HG02763 (cell line): Measurements from ENCODE around the gene PXDN.

Experiments used
- ATAC-seq: cut with Tn5 transposase; IDR thresholded peaks from one replicate; pipeline ENCODE4 v1.9.1; 2021; ENCODE audit warnings: mild to moderate bottlenecking, moderate library complexity; ENCODE audit not compliant: unreplicated experiment

Gene PXDN

DNA sequence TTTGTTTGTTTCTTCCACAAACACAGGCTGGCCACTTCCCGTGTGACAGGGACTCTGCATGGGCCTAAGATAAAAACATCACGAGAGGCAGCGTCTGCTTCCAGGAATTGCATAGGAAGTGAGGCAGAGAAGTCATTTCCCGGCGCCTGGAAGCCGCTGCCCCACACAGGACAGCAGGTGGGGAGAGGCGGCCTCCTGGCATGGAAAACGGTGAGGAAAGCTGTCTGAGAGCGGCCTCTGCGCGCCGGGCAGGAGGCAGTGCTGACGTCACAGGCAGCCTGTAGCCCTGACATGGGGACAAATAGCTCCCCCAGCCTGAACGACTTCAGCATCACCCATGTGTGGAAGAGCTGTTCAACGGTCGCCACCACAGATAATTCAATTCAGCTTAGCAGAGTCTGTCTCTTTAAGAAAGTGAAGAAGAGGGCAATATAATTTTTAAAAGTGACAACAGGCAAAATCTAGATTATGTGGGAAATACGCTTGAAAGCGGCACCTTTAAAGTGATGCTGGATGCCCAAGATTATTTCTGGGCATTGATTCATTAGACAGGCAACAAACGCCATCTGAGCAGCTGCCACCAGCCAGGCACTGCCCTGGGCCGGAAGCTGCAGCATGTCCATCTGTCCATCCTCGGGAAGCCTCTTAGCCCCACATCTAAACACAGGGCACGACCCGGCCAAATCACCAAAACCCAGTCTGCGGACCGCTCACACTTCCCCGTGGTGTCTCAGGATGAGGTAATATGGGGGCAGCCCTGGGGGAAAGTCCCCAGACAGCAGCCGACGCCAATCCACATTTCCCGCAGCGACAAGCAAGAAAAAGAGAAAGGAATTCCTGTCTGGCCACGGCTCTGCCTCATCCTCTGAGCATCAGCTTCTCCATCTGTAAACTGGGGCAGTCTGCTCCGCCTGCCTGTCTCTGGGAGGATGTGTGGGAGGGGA lies 138.9 kb downstream of the PXDN start:
- ATAC-seq, result no peak

GRCh38 chr2:1603521-1603920 lies 140.8 kb downstream of the PXDN start:
- no peak for ATAC-seq

DNA sequence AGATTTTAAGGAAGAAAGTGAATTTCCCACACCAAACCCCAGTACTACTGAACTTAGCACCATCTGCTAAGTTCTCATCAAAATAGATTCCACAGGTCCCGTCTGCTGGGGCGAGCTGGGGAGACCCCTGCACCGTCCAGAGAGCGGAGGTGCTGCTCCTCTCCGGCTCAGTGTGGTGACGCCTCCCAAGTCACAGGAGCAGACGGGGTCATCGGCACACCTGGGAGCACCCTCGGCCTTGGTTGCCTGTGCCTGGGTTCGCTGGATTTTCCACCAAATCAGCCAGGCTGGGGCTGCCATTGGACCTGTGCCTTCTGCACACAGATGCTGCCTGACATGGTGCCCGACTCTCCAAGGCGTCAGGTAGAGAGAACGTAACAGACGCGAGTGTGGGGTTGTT lies 141.3 kb downstream of the PXDN start:
- no peak for ATAC-seq

GRCh38 chr2:1602278-1603010 lies 141.9 kb downstream of the PXDN start:
- no peak for ATAC-seq

- ATAC-seq, result no peak
These were observed 142.6 kb downstream of the PXDN start for GRCh38 chr2:1601471-1602277.

GRCh38 chr2:1601067-1601412 lies 143.3 kb downstream of the PXDN start:
- ATAC-seq, result no peak

DNA sequence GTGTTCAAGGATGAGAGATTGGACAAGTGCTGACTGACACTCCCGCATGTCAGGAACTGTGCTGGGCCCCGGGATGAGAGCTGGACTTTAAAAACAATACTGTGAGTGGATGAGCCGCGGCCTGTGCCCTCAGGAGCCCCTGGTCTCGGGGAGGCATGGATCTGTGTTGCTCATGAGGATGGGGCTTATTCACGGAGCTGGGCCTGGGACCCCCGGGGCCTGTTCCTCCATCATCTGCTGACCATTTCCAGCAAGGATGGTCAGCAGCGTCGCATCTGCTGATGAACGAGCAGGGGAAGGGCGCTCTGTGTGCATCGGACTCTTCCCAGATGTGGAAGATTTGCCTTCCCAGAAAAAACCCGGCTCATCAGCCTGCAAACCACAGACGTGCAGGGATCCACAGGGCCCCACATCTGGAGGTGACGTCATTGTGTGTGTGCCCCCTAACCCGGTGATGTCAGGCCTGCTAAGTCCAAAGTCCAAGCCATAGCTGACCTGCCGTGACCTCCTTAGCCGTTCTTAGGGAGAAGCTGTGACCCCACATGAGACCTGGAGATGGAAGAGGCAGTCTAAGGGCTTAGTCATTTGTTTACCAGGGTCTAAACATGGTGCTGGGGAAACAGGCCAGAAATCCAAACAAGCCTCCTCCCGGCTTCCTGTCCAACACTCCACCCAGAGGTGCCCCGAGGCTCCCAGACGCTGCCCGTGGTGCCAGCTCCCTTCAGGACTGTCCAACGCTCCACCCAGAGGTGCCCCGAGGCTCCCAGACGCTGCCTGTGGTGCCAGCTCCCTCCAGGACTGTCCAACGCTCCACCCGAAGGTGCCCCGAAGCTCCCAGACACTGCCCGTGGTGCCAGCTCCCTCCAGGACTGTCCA lies 143.9 kb downstream of the PXDN start:
- no peak for ATAC-seq

GRCh38 chr2:1599301-1600085 lies 144.8 kb downstream of the PXDN start:
- no peak for ATAC-seq

GRCh38 chr2:1598800-1599199 lies 145.5 kb downstream of the PXDN start:
- no peak for ATAC-seq

DNA sequence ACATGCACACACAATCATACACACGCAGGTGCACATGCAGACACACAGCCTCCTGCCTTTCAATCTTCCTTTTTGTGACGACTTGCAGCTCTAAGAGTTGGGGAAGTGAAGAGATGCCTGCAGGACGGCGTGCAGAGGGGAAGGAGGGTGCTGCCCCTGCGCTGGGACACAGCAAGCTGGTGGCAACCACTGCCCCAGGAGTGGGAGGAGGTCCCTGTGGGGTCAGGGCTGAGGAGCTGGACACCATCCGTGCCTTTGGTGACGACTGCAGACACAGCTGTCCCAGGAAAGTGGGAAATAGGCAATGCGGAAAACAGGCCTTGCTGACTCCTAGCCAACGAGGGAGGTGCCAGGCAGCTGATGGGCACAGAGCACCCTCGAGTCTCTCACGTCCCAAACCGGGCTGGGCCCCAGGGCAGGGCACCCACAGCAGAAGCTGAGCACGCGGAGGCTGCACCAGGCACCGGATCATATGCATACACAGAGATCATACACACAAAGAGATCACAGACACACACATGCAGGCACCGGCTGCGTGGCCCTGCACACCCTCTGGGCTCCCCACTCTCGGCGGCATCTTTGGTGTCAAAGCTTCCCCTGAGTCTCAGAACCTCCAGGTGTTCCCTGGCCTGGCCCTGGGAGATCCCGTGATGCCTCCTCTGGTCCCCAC lies 146.1 kb downstream of the PXDN start:
- ATAC-seq, result no peak

- ATAC-seq, result no peak
These were observed 149.0 kb downstream of the PXDN start for GRCh38 chr2:1595274-1595673.

- ATAC-seq, result no peak
These were observed 149.7 kb downstream of the PXDN start for GRCh38 chr2:1594373-1595171.

DNA sequence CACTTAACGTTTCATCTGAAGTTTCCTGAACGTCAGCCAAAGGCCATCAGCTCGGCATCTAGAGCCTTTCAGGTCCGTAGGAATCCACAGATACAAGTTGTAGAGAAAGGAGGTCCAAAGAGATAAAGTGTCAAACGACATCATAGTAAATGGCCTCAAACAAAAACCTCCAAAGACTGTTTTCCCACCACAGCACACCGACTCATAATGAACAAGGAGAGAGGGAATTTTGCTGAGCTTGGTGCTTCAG lies 150.3 kb downstream of the PXDN start:
- no peak for ATAC-seq

DNA sequence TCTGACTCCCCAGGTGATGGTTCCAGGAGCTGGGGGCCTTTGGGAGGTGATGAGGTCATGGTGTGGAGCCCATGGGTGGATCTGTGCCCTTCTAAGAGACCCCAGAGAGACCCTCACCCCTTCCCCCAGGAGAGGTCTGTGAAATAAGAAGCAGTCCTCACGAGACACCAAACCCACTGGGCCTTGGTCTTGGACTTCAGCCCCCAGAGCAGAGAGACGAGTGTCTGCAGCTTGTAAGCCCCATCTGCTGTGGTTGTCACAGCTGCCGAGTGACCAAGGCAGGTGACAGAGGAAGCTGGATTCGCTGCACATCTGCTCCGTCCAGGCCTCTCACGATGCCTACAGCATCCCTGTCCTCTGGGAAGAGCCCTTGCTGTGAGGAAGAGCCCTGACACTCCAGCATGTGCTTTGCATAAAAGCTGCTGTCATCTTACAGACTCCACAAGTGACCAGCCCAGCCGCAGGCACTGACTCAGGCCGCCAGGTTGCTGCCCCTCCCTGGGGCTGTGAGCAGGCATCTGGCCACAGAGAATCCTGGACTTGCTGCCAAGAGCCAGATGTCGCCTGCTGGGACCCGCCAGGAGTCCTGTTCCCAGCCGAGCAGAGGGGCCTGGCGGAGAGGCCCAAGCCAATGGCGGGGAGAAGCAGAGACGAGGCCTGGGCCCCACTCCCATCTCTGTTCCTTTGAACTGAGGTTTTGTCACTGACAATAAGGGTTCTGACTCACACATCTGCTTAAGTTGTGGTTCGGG lies 150.8 kb downstream of the PXDN start:
- ATAC-seq, result no peak

GRCh38 chr2:1591978-1592907 lies 152.1 kb downstream of the PXDN start:
- no peak for ATAC-seq

DNA sequence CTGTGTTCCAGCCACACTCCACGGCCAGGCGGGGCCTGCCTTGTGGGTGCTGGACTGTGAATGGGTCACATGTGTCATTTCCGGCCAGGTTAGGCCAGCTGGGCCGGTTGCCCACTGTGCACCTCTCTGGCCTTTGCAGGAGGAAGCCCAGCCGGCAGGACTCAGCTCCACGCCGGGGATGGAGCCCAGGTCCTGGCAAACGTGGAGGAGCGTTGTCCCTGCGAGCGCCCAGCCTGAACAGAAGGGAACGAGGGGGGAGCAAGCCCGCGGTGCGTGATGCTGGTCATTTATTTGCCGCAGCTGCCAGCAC lies 152.9 kb downstream of the PXDN start:
- no peak for ATAC-seq
